Activated CD4-positive, alpha-beta T cell treated with anti-CD3 and anti-CD28 coated beads, Interleukin-2, amount 50 U/mL, for 48 hours (primary cell): ENCODE data around the gene WWC2.
"Not testable (repeated sequence)": the region's sequence is repeated elsewhere in the genome, so short reads cannot be mapped to it uniquely, and the experiment has no call there.

Experiments
- DNase-seq, 2 experiments: peaks; one replicate each; pipeline ENCODE4 v3.0.0-alpha.2; 2020

The WWC2 gene

GRCh38 chr4:183142571-183143550 lies 43.8 kb downstream of the WWC2 start:
- DNase-seq: no peak

- no peak for DNase-seq
Observed at GRCh38 chr4:183144787-183145186, 45.7 kb downstream of the WWC2 start.

GRCh38 chr4:183145773-183146172 lies 46.7 kb downstream of the WWC2 start:
- DNase-seq: no peak

- DNase-seq: no peak
Observed at GRCh38 chr4:183146478-183146877, 47.4 kb downstream of the WWC2 start.

- no peak for DNase-seq
Observed at GRCh38 chr4:183147196-183147595, 48.1 kb downstream of the WWC2 start.

- no peak for DNase-seq
Observed at GRCh38 chr4:183147983-183148382, 48.9 kb downstream of the WWC2 start.

- DNase-seq: no peak
Observed at GRCh38 chr4:183149616-183150539, 50.8 kb downstream of the WWC2 start.

- not testable (repeated sequence) for DNase-seq
Observed at GRCh38 chr4:183150664-183151063, 51.6 kb downstream of the WWC2 start.

- DNase-seq: not testable (repeated sequence)
Observed at GRCh38 chr4:183152232-183152631, 53.2 kb downstream of the WWC2 start.

- DNase-seq: no peak
Observed at GRCh38 chr4:183153190-183153916, 54.3 kb downstream of the WWC2 start.

GRCh38 chr4:183154701-183155391 lies 55.8 kb downstream of the WWC2 start:
- no peak for DNase-seq

- DNase-seq: no peak
Observed at GRCh38 chr4:183155450-183156184, 56.6 kb downstream of the WWC2 start.

- no peak for DNase-seq
Observed at GRCh38 chr4:183157215-183157614, 58.2 kb downstream of the WWC2 start.

- DNase-seq: no peak
Observed at GRCh38 chr4:183158062-183158461, 59.0 kb downstream of the WWC2 start.

- no peak for DNase-seq
Observed at GRCh38 chr4:183161630-183162029, 62.6 kb downstream of the WWC2 start.

GRCh38 chr4:183163135-183163534 lies 64.1 kb downstream of the WWC2 start:
- DNase-seq: no peak

GRCh38 chr4:183164963-183165362 lies 65.9 kb downstream of the WWC2 start:
- no peak for DNase-seq

GRCh38 chr4:183165376-183165775 lies 66.3 kb downstream of the WWC2 start:
- no peak for DNase-seq

- no peak for DNase-seq
Observed at GRCh38 chr4:183170894-183171293, 71.8 kb downstream of the WWC2 start.

GRCh38 chr4:183171484-183172267 lies 72.6 kb downstream of the WWC2 start:
- no peak for DNase-seq

- no peak for DNase-seq
Observed at GRCh38 chr4:183172881-183173280, 73.8 kb downstream of the WWC2 start.
